Activated T-cell treated with anti-CD3 and anti-CD28 coated beads, Interleukin-2, amount 50 U/mL, for 72 hours (primary cell): ENCODE measurements around the gene FCHSD2. TPM values are rescaled to one million over a fixed set of nuclear protein-coding genes. Genes with fewer than 3 reads are reported as not detected.

Experiments
- ATAC-seq, 2 donors: fragments of 150-1000 bp; cut with Tn5 transposase; replicated peaks in 1 of 2; 2 replicates each; pipeline ENCODE4 v1.10.0; 2021; ENCODE audit warnings: moderate library complexity in 2 of 2, mild to moderate bottlenecking in 1 of 2
- DNase-seq, 2 donors: peaks; one replicate each; pipeline ENCODE4 v3.0.0; 2021 to 2022; ENCODE audit warnings: mixed read lengths in 1 of 2
- H3K27ac Mint-ChIP-seq: one replicate; pipeline ENCODE4 v1.8.0; 2022; ENCODE audit warnings: mild to moderate bottlenecking, moderate library complexity, mixed read lengths
- H3K27me3 Mint-ChIP-seq: one replicate; pipeline ENCODE4 v1.8.0; 2022; ENCODE audit warnings: low read depth, mixed read lengths
- H3K36me3 Mint-ChIP-seq, 2 donors: one replicate each; pipeline ENCODE4 v1.8.0; 2022; ENCODE audit warnings: mixed read lengths in 2 of 2, mild to moderate bottlenecking in 1 of 2; ENCODE audit not compliant: insufficient read depth in 2 of 2
- H3K4me1 Mint-ChIP-seq: one replicate; pipeline ENCODE4 v1.8.0; 2022; ENCODE audit warnings: low read depth, mixed read lengths
- H3K4me3 Mint-ChIP-seq, 2 donors: one replicate each; pipeline ENCODE4 v1.8.0; 2022; ENCODE audit warnings: mild to moderate bottlenecking in 2 of 2, mixed read lengths in 2 of 2, moderate library complexity in 2 of 2
- H3K9me3 Mint-ChIP-seq, 2 donors: one replicate each; pipeline ENCODE4 v1.8.0; 2022; ENCODE audit warnings: mixed read lengths in 2 of 2
- total RNA-seq, 2 donors: library from RNA; stranded (reverse); gene quantifications; one replicate each; pipeline ENCODE4 v1.2.3, GENCODE V29; 2022

FCHSD2 gene
- total RNA-seq, 2 donors from 2014 or later, result 38.3 to 47.1 TPM

- Mint-ChIP-seq H3K27me3 (no peaks in the 10 kb centered on the region), H3K4me1 (peaks cover 30% of the 10 kb centered on the region), H3K4me3 (no peak overlapping the region), H3K36me3 (peaks cover 2 to 11% of the 10 kb centered on the region in 2 donors), H3K9me3 (no peaks in the 10 kb centered on the region), H3K27ac (peak overlapping the region; percentile 40)
- DNase-seq, result no peak
- ATAC-seq, result no peak
These were observed 176.4 kb downstream of the FCHSD2 start for GRCh38 chr11:72965672-72966071.

DNA sequence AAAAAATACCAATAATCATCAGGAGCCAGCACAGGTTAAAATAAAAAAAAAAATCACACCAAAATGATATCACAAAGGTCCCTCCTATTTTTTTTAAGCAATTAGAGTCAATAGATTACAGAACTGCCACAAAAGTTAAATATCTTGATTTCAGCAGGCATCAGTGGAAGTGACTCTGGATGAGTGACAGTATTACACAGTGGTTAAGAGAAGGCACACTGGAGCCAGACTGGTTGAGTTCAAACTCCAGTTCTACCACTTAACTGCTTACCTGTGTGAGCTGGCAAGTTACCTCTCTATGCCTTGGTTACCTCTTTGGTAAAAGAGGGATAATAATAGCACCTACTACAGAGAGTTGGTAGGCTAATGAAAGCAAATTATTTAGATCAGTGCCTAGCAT lies 179.4 kb downstream of the FCHSD2 start:
- Mint-ChIP-seq H3K4me3 (no peak overlapping the region), H3K27ac (peak overlapping the region; percentile 19), H3K9me3 (no peaks in the 10 kb centered on the region), H3K36me3 (peaks cover 2 to 8% of the 10 kb centered on the region in 2 donors), H3K27me3 (no peaks in the 10 kb centered on the region), H3K4me1 (peaks cover 11% of the 10 kb centered on the region)
- DNase-seq (no peak), ATAC-seq (no peak)

GRCh38 chr11:72962084-72962483 lies 180.0 kb downstream of the FCHSD2 start:
- DNase-seq (no peak), ATAC-seq (no peak)
- Mint-ChIP-seq H3K9me3 (no peaks in the 10 kb centered on the region), H3K36me3 (peaks cover 2 to 7% of the 10 kb centered on the region in 2 donors), H3K27ac (peak overlapping the region; percentile 19), H3K4me3 (no peak overlapping the region), H3K4me1 (peaks cover 11% of the 10 kb centered on the region), H3K27me3 (no peaks in the 10 kb centered on the region)

DNA sequence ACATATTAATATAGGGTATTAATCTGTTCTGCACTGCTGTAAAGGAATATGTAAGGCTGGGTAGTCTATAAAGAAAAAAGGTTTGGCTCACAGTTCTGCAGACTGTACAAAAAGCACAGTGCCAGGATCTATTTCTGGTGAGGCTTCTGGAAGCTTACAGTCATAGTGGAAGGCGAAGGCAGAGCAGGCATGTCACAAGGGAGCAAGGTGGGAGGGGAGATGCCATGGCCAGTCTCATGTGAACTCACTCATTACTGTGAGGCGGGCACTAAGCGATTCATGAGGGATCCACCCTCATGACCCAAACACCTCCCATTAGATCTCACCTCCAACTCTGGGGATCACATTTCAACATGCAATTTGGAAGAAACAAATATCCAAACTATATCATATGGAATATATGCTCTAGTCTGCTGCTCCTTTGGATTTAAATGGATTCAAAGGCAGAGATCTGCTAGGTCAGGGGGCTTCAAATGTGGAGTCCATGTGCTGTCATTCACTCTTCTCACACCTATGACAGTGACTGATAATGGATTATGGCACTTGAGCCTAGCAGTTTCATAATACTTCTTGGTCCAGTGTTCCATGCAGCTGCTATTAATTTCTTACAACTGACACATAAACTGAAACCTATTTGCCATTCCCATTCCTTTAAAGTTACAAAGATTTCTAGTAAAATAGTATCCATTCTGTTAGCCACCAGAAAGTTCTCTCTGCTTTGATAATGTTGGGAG lies 182.0 kb downstream of the FCHSD2 start:
- H3K36me3 Mint-ChIP-seq, result no peaks in the 10 kb centered on the region
- DNase-seq (no peak), ATAC-seq (no peak)
- H3K27me3 Mint-ChIP-seq, result no peaks in the 10 kb centered on the region
- H3K4me3 Mint-ChIP-seq, result no peak overlapping the region
- no peak overlapping the region for H3K27ac Mint-ChIP-seq
- H3K4me1 Mint-ChIP-seq, result peaks cover 11% of the 10 kb centered on the region
- H3K9me3 Mint-ChIP-seq, result no peaks in the 10 kb centered on the region

GRCh38 chr11:72958791-72959190 lies 183.3 kb downstream of the FCHSD2 start:
- Mint-ChIP-seq H3K4me3 (no peak overlapping the region), H3K27ac (no peak overlapping the region), H3K27me3 (no peaks in the 10 kb centered on the region), H3K9me3 (no peaks in the 10 kb centered on the region), H3K4me1 (peaks cover 6% of the 10 kb centered on the region), H3K36me3 (peaks cover 0 to 2% of the 10 kb centered on the region in 2 donors)
- no peak for DNase-seq
- ATAC-seq, result no peak

DNA sequence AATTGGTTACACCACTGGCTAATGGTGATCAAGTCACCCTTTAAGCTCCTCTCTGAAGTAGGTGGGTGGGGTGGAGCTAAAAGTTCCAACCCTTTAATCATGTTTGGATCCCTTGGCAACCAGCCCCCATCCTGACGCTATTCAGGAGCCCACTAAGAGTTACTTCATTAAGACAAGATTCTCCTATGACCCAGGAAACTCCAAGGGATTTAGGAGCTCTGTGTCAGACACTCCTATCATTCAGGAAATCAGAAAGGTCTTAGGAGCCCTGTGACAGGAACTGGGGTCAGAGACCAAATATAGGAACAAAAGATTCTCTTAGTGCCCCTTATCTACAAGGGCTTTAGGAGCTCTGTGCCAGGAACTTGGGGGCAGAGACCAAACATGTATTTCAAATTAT lies 186.7 kb downstream of the FCHSD2 start:
- H3K27me3 Mint-ChIP-seq, result no peaks in the 10 kb centered on the region
- no peaks in the 10 kb centered on the region for H3K4me1 Mint-ChIP-seq
- H3K4me3 Mint-ChIP-seq, result no peak overlapping the region
- DNase-seq, result no peak
- no peaks in the 10 kb centered on the region for H3K9me3 Mint-ChIP-seq
- H3K36me3 Mint-ChIP-seq, result peaks cover 0 to 4% of the 10 kb centered on the region in 2 donors
- ATAC-seq, result no peak
- H3K27ac Mint-ChIP-seq, result no peak overlapping the region

GRCh38 chr11:72954860-72955259 lies 187.3 kb downstream of the FCHSD2 start:
- H3K4me1 Mint-ChIP-seq, result no peaks in the 10 kb centered on the region
- H3K9me3 Mint-ChIP-seq, result peaks cover 0 to 3% of the 10 kb centered on the region in 2 donors
- no peak overlapping the region for H3K27ac Mint-ChIP-seq
- DNase-seq (no peak), ATAC-seq (peak in 1 of 2 donors; percentile 35)
- no peak overlapping the region for H3K4me3 Mint-ChIP-seq
- H3K27me3 Mint-ChIP-seq, result no peaks in the 10 kb centered on the region
- H3K36me3 Mint-ChIP-seq, result peaks cover 0 to 4% of the 10 kb centered on the region in 2 donors

- no peaks in the 10 kb centered on the region for H3K4me1 Mint-ChIP-seq
- peaks cover 0 to 3% of the 10 kb centered on the region in 2 donors for H3K9me3 Mint-ChIP-seq
- H3K27ac Mint-ChIP-seq, result no peak overlapping the region
- DNase-seq (no peak), ATAC-seq (no peak)
- H3K36me3 Mint-ChIP-seq, result peaks cover 0 to 4% of the 10 kb centered on the region in 2 donors
- H3K27me3 Mint-ChIP-seq, result no peaks in the 10 kb centered on the region
- H3K4me3 Mint-ChIP-seq, result no peak overlapping the region
These were observed 188.5 kb downstream of the FCHSD2 start for GRCh38 chr11:72953637-72954036.

DNA sequence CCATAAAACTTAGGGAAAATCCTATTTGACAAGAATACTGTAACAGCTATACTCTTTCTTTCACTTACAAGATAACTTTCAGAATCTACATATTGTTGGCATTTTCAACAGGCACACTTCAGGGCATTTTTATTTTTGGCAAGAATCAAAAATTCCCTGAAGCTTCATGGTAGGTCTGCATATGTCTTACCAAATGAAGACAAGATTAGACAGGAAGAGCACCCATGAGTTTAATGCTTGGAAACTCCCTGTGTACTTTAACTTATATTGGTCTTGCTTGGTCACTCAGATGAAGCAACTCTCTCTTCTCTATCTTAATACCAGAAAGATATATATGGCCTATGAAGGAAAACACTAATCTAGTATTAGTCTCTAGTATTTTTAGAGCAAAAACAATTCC lies 190.2 kb downstream of the FCHSD2 start:
- Mint-ChIP-seq H3K36me3 (peaks cover 0 to 4% of the 10 kb centered on the region in 2 donors), H3K4me1 (no peaks in the 10 kb centered on the region), H3K27ac (peak overlapping the region; percentile 65), H3K9me3 (peaks cover 0 to 3% of the 10 kb centered on the region in 2 donors), H3K4me3 (no peak overlapping the region), H3K27me3 (no peaks in the 10 kb centered on the region)
- no peak for DNase-seq
- ATAC-seq, result no peak

GRCh38 chr11:72951193-72951592 lies 190.9 kb downstream of the FCHSD2 start:
- H3K36me3 Mint-ChIP-seq, result peaks cover 0 to 4% of the 10 kb centered on the region in 2 donors
- ATAC-seq (no peak), DNase-seq (no peak)
- H3K9me3 Mint-ChIP-seq, result peaks cover 0 to 3% of the 10 kb centered on the region in 2 donors
- no peak overlapping the region for H3K27ac Mint-ChIP-seq
- no peak overlapping the region for H3K4me3 Mint-ChIP-seq
- H3K4me1 Mint-ChIP-seq, result no peaks in the 10 kb centered on the region
- H3K27me3 Mint-ChIP-seq, result no peaks in the 10 kb centered on the region

DNA sequence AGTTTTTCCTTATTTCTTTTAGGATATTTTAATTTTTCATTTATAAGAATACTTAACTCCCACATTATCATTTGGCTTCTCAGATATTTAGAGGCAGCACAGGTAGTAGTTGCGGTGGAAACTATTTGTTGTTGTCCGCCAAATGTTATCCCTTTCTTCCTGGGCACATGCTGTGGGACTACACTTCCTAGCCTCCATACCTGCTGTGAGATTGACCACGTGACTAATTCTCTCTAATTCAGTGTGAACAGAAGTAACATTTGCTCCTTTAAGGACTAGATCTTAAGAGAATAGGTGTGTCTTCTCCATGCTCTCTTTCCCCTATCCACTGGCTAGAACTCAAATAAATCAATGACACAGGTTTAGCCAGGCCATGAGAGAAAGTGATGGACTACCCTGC lies 191.4 kb downstream of the FCHSD2 start:
- Mint-ChIP-seq H3K36me3 (peaks cover 0 to 4% of the 10 kb centered on the region in 2 donors), H3K4me3 (no peak overlapping the region)
- ATAC-seq, result no peak

DNA sequence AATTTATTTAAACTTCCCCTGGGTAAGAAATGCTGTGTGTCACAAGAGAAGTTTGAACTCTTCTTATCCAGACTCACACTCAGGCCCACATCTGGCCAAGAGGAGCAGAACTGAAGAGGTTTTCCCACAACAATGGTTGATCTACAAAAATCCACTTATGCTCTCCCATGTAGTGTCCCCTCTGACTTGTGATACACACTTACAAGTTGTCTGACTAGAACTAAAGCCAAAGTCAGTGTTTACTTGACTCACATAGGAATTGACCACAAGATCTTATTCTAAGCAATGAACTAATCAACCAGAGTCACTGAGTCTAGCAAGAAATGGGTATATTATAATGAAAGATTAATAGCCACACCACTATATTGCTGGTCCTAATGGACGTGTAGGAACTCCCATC lies 194.9 kb downstream of the FCHSD2 start:
- DNase-seq (no peak), ATAC-seq (no peak)
- Mint-ChIP-seq H3K36me3 (peaks cover 0 to 2% of the 10 kb centered on the region in 2 donors), H3K27ac (no peak overlapping the region), H3K4me1 (no peaks in the 10 kb centered on the region), H3K4me3 (no peak overlapping the region), H3K9me3 (peaks cover 0 to 3% of the 10 kb centered on the region in 2 donors), H3K27me3 (no peaks in the 10 kb centered on the region)

More for the DNA sequence above, 191.4 kb downstream of the FCHSD2 start:
- DNase-seq, result no peak
- no peaks in the 10 kb centered on the region for H3K27me3 Mint-ChIP-seq
- no peak overlapping the region for H3K27ac Mint-ChIP-seq
- H3K9me3 Mint-ChIP-seq, result peaks cover 0 to 3% of the 10 kb centered on the region in 2 donors
- H3K4me1 Mint-ChIP-seq, result no peaks in the 10 kb centered on the region

DNA sequence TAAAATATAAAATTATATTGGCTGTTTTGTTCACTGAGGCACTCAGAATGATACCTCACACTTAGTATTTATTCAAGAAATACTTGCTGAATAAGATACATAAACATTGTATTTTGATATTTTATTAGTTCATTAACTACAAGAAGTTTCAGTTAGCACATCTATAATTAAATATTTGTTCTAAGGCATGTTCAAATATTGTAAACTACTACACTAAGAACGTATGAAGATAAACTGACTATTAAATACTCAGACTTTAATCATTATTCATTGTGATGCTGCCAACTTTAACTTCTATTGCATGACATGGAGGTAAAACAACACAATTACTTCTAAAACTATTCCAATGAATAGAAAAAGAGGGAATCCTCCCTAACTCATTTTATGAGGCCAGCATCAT lies 198.5 kb downstream of the FCHSD2 start:
- Mint-ChIP-seq H3K4me1 (no peaks in the 10 kb centered on the region), H3K36me3 (peaks cover 0 to 2% of the 10 kb centered on the region in 2 donors), H3K27me3 (no peaks in the 10 kb centered on the region), H3K27ac (no peak overlapping the region), H3K9me3 (no peaks in the 10 kb centered on the region), H3K4me3 (no peak overlapping the region)
- no peak for DNase-seq
- ATAC-seq, result no peak

- Mint-ChIP-seq H3K27ac (no peak overlapping the region), H3K27me3 (no peaks in the 10 kb centered on the region), H3K4me3 (no peak overlapping the region), H3K4me1 (no peaks in the 10 kb centered on the region), H3K36me3 (peaks cover 0 to 2% of the 10 kb centered on the region in 2 donors), H3K9me3 (no peaks in the 10 kb centered on the region)
- ATAC-seq, result no peak
- no peak for DNase-seq
These were observed 201.7 kb downstream of the FCHSD2 start for GRCh38 chr11:72940417-72940816.
